GM10847 (cell line): ENCODE measurements around the gene MACROH2A1.

Experiments
- POLR2A ChIP-seq: IDR thresholded peaks from 2 replicates; pipeline ENCODE4 v1.6.1; 2011; ENCODE audit not compliant: insufficient read length; ENCODE audit errors: extremely low read depth

Gene MACROH2A1

GRCh38 chr5:135312255-135312935 lies 86.6 kb downstream of the MACROH2A1 start:
- TF ChIP-seq POLR2A, result no peak

GRCh38 chr5:135310328-135310989 lies 88.6 kb downstream of the MACROH2A1 start:
- TF ChIP-seq POLR2A, result no peak

- TF ChIP-seq POLR2A, result no peak
These were observed 89.4 kb downstream of the MACROH2A1 start for GRCh38 chr5:135309391-135310327.

DNA sequence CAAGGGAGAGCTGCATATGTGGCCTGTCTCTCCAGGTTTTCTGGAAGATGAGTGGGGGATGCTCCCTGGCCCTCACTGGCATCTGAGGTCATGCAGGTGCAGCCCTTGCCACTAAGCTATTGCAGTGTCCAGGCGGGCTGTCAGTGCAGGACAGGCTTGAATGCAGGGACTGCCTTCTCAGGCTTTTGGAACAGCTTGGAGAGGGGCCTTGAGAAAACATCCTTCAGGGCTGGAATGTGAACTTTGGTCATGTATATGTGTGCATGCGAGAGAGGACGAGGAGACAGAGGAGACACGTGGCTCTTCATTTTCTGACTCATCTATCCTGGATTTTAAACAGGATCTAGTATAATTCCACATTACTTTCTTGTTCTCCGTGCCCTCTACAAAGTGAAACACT lies 90.3 kb downstream of the MACROH2A1 start:
- no peak for TF ChIP-seq POLR2A

GRCh38 chr5:135308245-135308644 lies 90.8 kb downstream of the MACROH2A1 start:
- no peak for TF ChIP-seq POLR2A

DNA sequence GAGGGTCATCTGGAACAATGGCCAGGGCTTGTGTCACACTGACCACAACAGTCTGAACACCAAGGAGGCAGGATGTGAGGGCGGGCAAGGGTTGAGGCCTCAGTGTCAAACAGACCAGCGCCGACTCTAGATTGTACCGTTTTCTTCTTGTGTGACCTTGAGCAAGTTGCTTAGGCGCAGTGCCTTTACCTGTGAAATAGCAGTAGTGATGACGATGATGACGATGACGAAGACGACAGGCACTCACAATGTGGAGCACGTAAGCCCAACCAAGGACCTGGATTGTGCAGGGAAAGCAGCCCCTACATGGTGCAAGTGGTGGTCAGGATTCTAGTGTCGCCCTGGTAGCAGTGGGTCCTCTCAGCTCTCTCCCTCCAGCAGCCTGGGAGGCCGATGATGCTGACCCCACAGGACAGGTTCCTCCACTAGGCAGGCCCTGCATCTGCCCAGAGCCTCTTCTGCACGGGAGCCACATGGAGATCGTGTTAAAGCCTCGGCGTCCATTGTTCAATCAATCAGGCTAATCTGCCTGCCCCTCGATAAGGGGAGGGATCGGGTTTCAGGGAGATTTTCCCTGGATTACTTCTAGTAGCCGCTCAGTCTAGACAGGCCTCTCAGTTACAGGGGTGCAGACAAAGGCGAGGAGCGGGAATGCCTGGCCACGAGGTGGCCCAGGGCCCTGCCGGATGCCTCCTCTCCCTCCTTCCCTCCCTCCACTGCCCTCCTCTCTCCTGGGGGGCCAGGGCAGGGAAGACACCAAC lies 91.7 kb downstream of the MACROH2A1 start:
- TF ChIP-seq POLR2A, result no peak

- no peak for TF ChIP-seq POLR2A
These were observed 92.5 kb downstream of the MACROH2A1 start for GRCh38 chr5:135306557-135306956.

GRCh38 chr5:135304352-135305221 lies 94.4 kb downstream of the MACROH2A1 start:
- no peak for TF ChIP-seq POLR2A

- TF ChIP-seq POLR2A, result no peak
These were observed 95.4 kb downstream of the MACROH2A1 start for GRCh38 chr5:135303582-135304173.

DNA sequence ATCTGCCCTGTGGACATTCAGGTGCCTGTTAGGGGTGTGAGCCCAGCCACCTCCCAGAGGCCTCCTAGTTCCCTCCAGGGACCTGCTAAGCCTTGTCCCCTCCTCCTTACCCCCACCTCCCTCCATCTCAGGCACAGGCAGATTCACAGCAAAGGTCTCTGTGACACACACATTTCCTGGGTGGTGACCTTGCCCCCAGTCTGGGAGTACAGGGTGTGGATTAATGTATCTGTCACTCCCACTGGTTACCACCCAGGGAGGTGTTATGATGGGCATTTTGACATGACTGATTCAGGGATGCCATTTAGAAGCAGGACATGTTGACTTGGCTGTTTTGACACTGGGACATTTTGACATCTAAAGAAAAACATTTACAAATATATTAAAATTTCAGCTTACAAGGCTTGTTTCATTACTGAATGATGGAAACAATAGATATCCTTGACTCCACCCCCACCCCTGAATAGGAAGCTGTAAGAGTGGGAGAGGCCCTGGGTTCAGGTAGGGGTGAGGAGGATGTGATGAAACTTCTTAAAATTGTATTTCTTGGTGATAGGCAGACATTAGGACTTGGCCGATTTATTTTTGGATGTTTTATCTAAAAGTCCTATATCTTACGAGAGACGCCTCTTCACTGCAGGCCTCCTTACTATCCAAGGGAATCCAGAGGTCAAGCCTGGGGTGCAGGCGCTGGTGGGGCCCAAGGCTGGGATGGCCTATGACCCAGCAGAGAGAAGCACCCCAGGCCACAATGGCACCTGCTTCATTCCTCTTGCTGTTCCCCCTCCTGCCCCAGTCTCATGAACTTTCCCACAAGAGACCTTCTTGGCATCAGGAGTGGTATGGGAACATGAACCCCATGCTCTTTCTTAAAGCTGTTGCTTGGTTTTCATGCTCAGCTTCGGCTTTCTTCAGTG lies 101.9 kb downstream of the MACROH2A1 start:
- TF ChIP-seq POLR2A, result no peak

- TF ChIP-seq POLR2A, result no peak
These were observed 103.2 kb downstream of the MACROH2A1 start for GRCh38 chr5:135295852-135296251.

- TF ChIP-seq POLR2A, result no peak
These were observed 104.2 kb downstream of the MACROH2A1 start for GRCh38 chr5:135294793-135295192.

DNA sequence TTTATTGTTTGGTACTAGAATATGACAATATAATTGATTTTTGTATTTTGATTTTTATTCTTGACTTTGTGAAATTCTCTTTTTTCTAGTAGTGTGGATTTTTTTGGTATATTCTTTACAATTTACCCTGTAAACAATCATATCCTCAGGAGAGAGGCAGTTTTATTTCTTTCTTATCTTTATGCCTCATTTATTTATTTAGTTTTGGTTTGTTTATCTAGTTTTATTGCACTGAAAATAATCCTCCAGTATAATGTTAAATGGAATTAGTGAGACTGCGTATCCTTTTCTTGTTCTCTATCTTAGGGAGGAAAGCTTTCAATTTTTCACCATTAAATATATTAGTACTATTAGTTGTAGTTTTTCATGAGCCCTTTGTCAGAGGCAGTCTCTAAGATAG lies 109.4 kb downstream of the MACROH2A1 start:
- TF ChIP-seq POLR2A, result no peak
